Measurements from ENCODE around the gene CFAP100.

CFAP100 gene

DNA sequence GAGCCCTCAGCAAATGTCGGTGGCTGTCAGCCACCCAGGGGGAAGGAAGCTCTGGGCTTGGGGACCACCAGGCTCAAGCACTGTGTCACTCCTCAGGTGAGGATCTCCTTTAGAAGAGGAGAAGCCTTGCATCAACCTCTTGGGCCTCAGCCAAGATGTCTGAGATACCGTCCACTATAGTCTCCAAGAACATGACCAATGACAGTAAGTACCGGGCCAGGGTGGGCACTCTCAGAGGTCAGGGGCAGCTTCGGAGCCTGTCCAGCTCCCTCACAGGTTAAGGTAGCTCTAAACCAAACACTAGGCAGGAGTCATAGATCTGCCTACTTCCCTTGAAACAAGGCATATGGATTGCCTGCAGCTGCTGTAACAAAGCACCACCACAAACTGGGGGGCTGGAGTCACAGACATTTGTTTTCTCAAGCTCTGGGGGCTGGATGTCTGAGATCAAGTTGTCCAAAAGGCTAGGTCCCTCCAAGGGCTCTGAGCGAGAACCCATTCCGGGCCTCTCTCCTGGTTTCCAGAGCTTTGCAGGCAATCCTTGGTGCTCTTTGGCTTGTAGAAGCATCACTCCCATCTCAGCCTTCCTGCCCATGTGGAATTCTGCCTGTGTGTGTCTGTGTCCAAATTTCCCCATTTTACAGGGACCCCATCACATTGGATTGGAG, 1.3 kb downstream of the CFAP100 start:
- Histone ChIP-seq H3K27ac (no peak overlapping the region), H2AFZ (ENCODE audit: low read depth) (no peak overlapping the region), H3K79me2 (ENCODE audit: insufficient read depth, low read depth) (no peaks in the 10 kb centered on the region), H4K20me1 (ENCODE audit: insufficient read depth) (no peaks in the 10 kb centered on the region), H3K27me3 (ENCODE audit: insufficient read depth, low read depth) (no peaks in the 10 kb centered on the region), H3K4me2 (no peak overlapping the region), H3K4me3 (IDR thresholded peaks at IDR 0.05; ENCODE audit: insufficient read depth, low read depth, low read length) (no peak overlapping the region), H3K36me3 (ENCODE audit: insufficient read depth) (no peaks in the 10 kb centered on the region), H3K4me1 (ENCODE audit: low read depth, poor library complexity, severe bottlenecking) (no peaks in the 10 kb centered on the region), H3K9ac (no peak overlapping the region)
- TF ChIP-seq, protein P1, sequence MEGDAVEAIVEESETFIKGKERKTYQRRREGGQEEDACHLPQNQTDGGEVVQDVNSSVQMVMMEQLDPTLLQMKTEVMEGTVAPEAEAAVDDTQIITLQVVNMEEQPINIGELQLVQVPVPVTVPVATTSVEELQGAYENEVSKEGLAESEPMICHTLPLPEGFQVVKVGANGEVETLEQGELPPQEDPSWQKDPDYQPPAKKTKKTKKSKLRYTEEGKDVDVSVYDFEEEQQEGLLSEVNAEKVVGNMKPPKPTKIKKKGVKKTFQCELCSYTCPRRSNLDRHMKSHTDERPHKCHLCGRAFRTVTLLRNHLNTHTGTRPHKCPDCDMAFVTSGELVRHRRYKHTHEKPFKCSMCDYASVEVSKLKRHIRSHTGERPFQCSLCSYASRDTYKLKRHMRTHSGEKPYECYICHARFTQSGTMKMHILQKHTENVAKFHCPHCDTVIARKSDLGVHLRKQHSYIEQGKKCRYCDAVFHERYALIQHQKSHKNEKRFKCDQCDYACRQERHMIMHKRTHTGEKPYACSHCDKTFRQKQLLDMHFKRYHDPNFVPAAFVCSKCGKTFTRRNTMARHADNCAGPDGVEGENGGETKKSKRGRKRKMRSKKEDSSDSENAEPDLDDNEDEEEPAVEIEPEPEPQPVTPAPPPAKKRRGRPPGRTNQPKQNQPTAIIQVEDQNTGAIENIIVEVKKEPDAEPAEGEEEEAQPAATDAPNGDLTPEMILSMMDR (conservative IDR thresholded peaks at IDR 0.05; ENCODE audit: low read depth, low read length) = no peak

DNA sequence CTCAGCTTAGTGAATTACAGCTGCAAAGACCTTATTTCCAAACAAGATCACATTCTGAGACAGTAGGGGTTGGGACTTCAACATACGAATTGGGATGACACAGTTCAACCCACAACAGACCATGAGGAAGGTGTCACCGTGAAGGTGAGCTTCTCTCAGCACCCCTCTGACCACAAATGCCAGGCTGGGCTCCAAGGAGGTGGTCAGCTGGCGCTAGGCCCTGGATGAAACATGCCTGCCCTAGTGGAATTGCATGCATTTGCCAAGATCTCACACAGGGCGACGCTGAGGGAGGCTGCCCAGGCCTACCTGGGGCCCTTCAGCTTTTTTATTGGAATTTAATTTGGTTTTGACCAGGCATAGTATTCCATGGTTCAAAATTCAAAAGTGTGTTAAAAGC, 1.8 kb downstream of the CFAP100 start:
- Histone ChIP-seq H2AFZ (ENCODE audit: low read depth) (no peak overlapping the region), H3K4me3 (IDR thresholded peaks at IDR 0.05; ENCODE audit: insufficient read depth, low read depth, low read length) (no peak overlapping the region), H4K20me1 (ENCODE audit: insufficient read depth) (no peaks in the 10 kb centered on the region), H3K9ac (no peak overlapping the region), H3K4me1 (ENCODE audit: low read depth, poor library complexity, severe bottlenecking) (no peaks in the 10 kb centered on the region), H3K79me2 (ENCODE audit: insufficient read depth, low read depth) (no peaks in the 10 kb centered on the region), H3K27ac (no peak overlapping the region), H3K4me2 (no peak overlapping the region), H3K36me3 (ENCODE audit: insufficient read depth) (no peaks in the 10 kb centered on the region), H3K27me3 (ENCODE audit: insufficient read depth, low read depth) (no peaks in the 10 kb centered on the region)
- TF ChIP-seq, protein P1 (conservative IDR thresholded peaks at IDR 0.05; ENCODE audit: low read depth, low read length) = no peak

DNA sequence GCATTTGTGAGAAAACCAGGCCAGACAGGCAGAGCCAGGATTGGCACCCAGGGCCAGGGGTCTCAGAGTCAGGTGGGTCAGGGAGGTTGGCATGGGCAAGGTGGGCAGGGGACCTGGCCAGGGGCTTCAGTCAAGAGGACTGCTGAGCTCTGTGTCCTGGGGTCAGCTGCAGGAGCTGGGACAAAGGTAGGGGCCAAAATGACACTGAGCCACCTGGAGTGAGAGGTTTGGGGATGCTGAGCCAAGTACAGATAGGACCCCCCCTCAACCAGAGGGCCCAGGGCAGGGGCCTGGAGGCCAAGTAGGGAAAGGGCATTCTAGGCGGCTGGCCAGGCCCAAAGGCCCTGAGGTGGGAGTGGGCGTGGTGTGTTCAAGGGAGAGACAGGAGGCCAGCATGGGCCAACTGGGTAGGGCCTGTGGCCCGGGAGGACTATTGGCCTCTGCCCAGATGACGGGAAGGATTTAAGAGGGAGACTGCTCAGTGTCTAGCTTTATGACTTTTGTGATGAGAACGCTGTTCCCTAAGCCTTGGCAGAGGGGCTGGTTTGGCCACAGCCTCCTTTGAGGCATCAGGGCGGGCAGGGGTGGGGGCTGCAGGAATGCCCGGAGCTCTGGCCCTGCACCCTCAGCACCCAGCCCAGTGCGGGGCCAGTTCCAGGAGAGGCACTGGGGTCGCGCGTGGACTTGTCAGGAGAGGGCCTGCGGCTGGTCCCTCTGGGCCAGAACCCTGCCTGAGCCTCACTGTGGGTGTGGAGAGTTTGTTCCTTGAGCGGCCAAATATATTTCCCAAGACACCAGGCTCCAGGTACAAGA, 3.1 kb downstream of the CFAP100 start:
- Histone ChIP-seq H3K9ac (no peak overlapping the region), H4K20me1 (ENCODE audit: insufficient read depth) (no peaks in the 10 kb centered on the region), H2AFZ (ENCODE audit: low read depth) (no peak overlapping the region), H3K27ac (no peak overlapping the region), H3K4me2 (no peak overlapping the region), H3K27me3 (ENCODE audit: insufficient read depth, low read depth) (no peaks in the 10 kb centered on the region), H3K36me3 (ENCODE audit: insufficient read depth) (no peaks in the 10 kb centered on the region), H3K79me2 (ENCODE audit: insufficient read depth, low read depth) (no peaks in the 10 kb centered on the region), H3K4me3 (IDR thresholded peaks at IDR 0.05; ENCODE audit: insufficient read depth, low read depth, low read length) (no peak overlapping the region), H3K4me1 (ENCODE audit: low read depth, poor library complexity, severe bottlenecking) (no peaks in the 10 kb centered on the region)
- TF ChIP-seq, protein P1 (conservative IDR thresholded peaks at IDR 0.05; ENCODE audit: low read depth, low read length) = no peak

DNA sequence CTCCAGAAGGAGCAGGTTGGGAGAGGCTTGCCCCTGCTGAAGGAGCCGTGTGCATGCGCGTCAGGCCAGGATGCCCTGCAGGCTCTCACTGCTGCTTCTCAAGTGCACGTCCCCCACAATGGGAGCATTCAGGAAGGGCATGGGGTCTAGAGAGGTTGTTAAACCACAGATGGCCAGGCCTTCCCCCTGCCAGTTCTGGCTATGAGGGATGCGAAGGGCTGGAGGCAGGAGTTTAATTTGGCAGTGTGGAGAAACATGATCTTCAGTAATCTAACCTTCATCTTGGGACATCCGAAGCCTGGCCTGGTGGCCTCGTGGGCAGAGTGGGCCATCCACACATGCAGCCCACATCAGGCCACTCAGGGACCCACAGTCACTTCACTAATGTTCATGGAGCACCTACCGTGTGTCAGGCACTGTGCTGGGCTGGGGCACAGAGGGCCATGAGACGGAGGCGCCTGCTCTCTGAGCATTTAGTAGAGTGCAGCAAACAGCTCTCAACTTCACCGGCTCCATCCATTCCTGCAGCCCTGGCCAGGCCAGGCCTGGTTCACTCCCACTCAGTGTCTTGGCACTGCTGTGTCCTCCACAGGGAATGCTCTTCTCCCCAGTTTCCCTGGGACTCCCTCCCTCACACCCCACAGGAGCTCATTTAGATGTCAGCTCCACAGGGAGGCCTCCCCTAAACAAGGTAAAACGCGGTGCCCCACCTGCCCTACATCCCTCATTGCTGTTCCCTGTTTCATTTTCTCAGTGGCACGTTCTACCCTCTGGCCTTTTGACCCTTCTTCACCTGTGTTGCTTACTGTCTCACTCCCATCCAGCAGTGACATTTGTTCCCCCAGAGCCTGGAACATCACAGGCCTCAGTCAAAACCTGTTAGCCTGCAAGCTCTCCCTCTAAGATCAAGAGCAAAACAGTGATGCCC, 4.0 kb downstream of the CFAP100 start:
- Histone ChIP-seq H3K27me3 (ENCODE audit: insufficient read depth, low read depth) (no peaks in the 10 kb centered on the region), H3K4me2 (no peak overlapping the region), H3K4me3 (IDR thresholded peaks at IDR 0.05; ENCODE audit: insufficient read depth, low read depth, low read length) (no peak overlapping the region), H2AFZ (ENCODE audit: low read depth) (no peak overlapping the region), H3K9ac (no peak overlapping the region), H4K20me1 (ENCODE audit: insufficient read depth) (no peaks in the 10 kb centered on the region), H3K27ac (no peak overlapping the region), H3K36me3 (ENCODE audit: insufficient read depth) (no peaks in the 10 kb centered on the region), H3K4me1 (ENCODE audit: low read depth, poor library complexity, severe bottlenecking) (no peaks in the 10 kb centered on the region), H3K79me2 (ENCODE audit: insufficient read depth, low read depth) (no peaks in the 10 kb centered on the region)
- TF ChIP-seq, protein P1 (conservative IDR thresholded peaks at IDR 0.05; ENCODE audit: low read depth, low read length) = no peak
